Measurements from ENCODE around the gene PRUNE2. TPM values are rescaled to one million over a fixed set of nuclear protein-coding genes. Genes with fewer than 3 reads are reported as not detected.

Gene PRUNE2
- total RNA-seq, 1 donor from 2014 or later, result 3.1 TPM

GRCh38 chr9:76901801-76902200 is 4.1 kb downstream of the PRUNE2 start:
- peaks cover 19% of the 10 kb centered on the region for H3K4me1 ChIP-seq
- TF ChIP-seq CTCF (IDR thresholded peaks at IDR 0.05; ENCODE audit: borderline replicate concordance), result no peak
- no peaks in the 10 kb centered on the region for H3K36me3 ChIP-seq
- H3K27ac ChIP-seq (replicated peaks), result no peak overlapping the region
- H3K27me3 ChIP-seq (ENCODE audit: low read depth), result peaks cover 81% of the 10 kb centered on the region
- no peak for DNase-seq
- H3K9me3 ChIP-seq (replicated peaks), result no peaks in the 10 kb centered on the region
- H3K4me3 ChIP-seq, result no peak overlapping the region
- intact Hi-C loops (cut with micrococcal nuclease), result no loop called here

GRCh38 chr9:76900884-76901440 is 5.0 kb downstream of the PRUNE2 start:
- Histone ChIP-seq H3K27me3 (ENCODE audit: low read depth) (peaks cover 79% of the 10 kb centered on the region), H3K4me1 (peaks cover 13% of the 10 kb centered on the region), H3K36me3 (no peaks in the 10 kb centered on the region), H3K9me3 (replicated peaks) (no peaks in the 10 kb centered on the region), H3K27ac (replicated peaks) (no peak overlapping the region), H3K4me3 (no peak overlapping the region)
- no peak for DNase-seq
- TF ChIP-seq CTCF (IDR thresholded peaks at IDR 0.05; ENCODE audit: borderline replicate concordance), result no peak
- intact Hi-C loops (cut with micrococcal nuclease), result no loop called here

GRCh38 chr9:76898786-76899185 is 7.1 kb downstream of the PRUNE2 start:
- no peak for DNase-seq
- H3K4me3 ChIP-seq, result no peak overlapping the region
- no peaks in the 10 kb centered on the region for H3K4me1 ChIP-seq
- no peak overlapping the region for H3K27ac ChIP-seq (replicated peaks)
- no peaks in the 10 kb centered on the region for H3K36me3 ChIP-seq
- no peaks in the 10 kb centered on the region for H3K9me3 ChIP-seq (replicated peaks)
- intact Hi-C loops (cut with micrococcal nuclease), result no loop called here
- H3K27me3 ChIP-seq (ENCODE audit: low read depth), result peaks cover 69% of the 10 kb centered on the region
- TF ChIP-seq CTCF (IDR thresholded peaks at IDR 0.05; ENCODE audit: borderline replicate concordance), result no peak

GRCh38 chr9:76897804-76898525 is 7.9 kb downstream of the PRUNE2 start:
- H3K27ac ChIP-seq (replicated peaks), result no peak overlapping the region
- no peaks in the 10 kb centered on the region for H3K9me3 ChIP-seq (replicated peaks)

GRCh38 chr9:76896035-76896434 is 9.9 kb downstream of the PRUNE2 start:
- H3K4me3 ChIP-seq, result no peak overlapping the region
- no peaks in the 10 kb centered on the region for H3K36me3 ChIP-seq
- H3K9me3 ChIP-seq (replicated peaks), result no peaks in the 10 kb centered on the region
- H3K4me1 ChIP-seq, result no peaks in the 10 kb centered on the region
- H3K27me3 ChIP-seq (ENCODE audit: low read depth), result peaks cover 44% of the 10 kb centered on the region
- intact Hi-C loops (cut with micrococcal nuclease), result no loop called here
- TF ChIP-seq CTCF (IDR thresholded peaks at IDR 0.05; ENCODE audit: borderline replicate concordance), result no peak
- H3K27ac ChIP-seq (replicated peaks), result no peak overlapping the region
- no peak for DNase-seq

More at GRCh38 chr9:76897804-76898525, 7.9 kb downstream of the PRUNE2 start:
- no peaks in the 10 kb centered on the region for H3K36me3 ChIP-seq
- no peak for TF ChIP-seq CTCF (IDR thresholded peaks at IDR 0.05; ENCODE audit: borderline replicate concordance)
- no peaks in the 10 kb centered on the region for H3K4me1 ChIP-seq
- no peak for DNase-seq
- intact Hi-C loops (cut with micrococcal nuclease), result no loop called here
- H3K4me3 ChIP-seq, result no peak overlapping the region
- peaks cover 60% of the 10 kb centered on the region for H3K27me3 ChIP-seq (ENCODE audit: low read depth)
